ENCODE measurements around the gene CD44. TPM values are rescaled to one million over a fixed set of nuclear protein-coding genes. Genes with fewer than 3 reads are reported as not detected.

The CD44 gene
- total and polyA plus RNA-seq, 4 experiments from 2014 or later = 390 to 809 (median 681) TPM

DNA sequence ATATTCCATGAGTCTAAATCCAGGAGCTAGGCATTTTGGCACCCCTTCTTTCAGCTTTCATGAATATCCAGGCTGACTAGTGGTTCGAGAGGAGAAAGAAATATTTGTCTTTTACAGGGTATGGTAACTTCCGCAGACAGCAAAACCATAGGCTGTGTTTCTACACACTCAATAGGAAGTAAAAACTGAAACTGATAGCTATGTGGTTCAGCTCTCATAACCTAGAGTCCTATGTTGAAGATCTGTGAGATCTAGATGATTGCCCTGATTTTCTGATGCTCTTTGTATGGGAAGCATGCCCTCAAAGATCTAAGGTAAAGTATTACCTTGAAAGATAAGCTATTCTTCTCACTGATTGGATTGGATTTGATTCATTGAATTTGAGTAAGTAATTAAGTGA is 118.3 kb downstream of the CD44 start:
- H3K4me1 ChIP-seq (ENCODE audit: insufficient read depth, low read length) = peaks cover 26% of the 10 kb centered on the region
- no peaks in the 10 kb centered on the region for H3K36me3 ChIP-seq (ENCODE audit: insufficient read depth, low read length)
- H3K27ac ChIP-seq (ENCODE audit: low read depth, low read length) = no peak overlapping the region
- no peaks in the 10 kb centered on the region for H3K36me3 Mint-ChIP-seq
- no peaks in the 10 kb centered on the region for H3K9me3 Mint-ChIP-seq
- no peaks in the 10 kb centered on the region for H3K9me3 ChIP-seq (ENCODE audit: control insufficient read depth in 1 of 2, low read length in 2 of 2)
- CTCF ChIA-PET (ENCODE audit: partially characterized antibody) = interaction anchor here (0.8 to 4.2 kb wide), 7 partner anchors 16 to 342 kb away, joined by 3 to 25 read pairs (median 4); no protein-coding TSS in a partner anchor
- DNase-seq = peak in 4 of 5 donors; percentile 27 to 51 (median 39)
- H3K4me1 Mint-ChIP-seq = peaks cover 19 to 39% (median 24%) of the 10 kb centered on the region in 4 donors
- peak overlapping the region in 7 of 8 donors; percentile 43 to 79 (median 62) for H3K4me3 Mint-ChIP-seq
- peak overlapping the region in 1 of 2 donors; percentile 20 for H3K4me3 ChIP-seq (ENCODE audit: low read length in 2 of 2)
- intact Hi-C loops (cut with micrococcal nuclease) = loop anchor here (1.0 to 2.0 kb wide), 2 partner anchors 10 to 16 kb away; no protein-coding TSS in a partner anchor
- H3K27me3 Mint-ChIP-seq = peaks cover 0 to 1% of the 10 kb centered on the region in 2 donors
- POLR2A ChIA-PET (ENCODE audit: partially characterized antibody) = interaction anchor here (0.6 to 3.5 kb wide), 16 partner anchors 8 to 341 kb away, joined by 3 to 29 read pairs (median 4); partner anchors contain the start of genes APIP, CD44 and PDHX
- no peaks in the 10 kb centered on the region for H3K27me3 ChIP-seq (ENCODE audit: insufficient read depth, low read length)
- peak overlapping the region; percentile 4 to 96 (median 94) for H3K27ac Mint-ChIP-seq

DNA sequence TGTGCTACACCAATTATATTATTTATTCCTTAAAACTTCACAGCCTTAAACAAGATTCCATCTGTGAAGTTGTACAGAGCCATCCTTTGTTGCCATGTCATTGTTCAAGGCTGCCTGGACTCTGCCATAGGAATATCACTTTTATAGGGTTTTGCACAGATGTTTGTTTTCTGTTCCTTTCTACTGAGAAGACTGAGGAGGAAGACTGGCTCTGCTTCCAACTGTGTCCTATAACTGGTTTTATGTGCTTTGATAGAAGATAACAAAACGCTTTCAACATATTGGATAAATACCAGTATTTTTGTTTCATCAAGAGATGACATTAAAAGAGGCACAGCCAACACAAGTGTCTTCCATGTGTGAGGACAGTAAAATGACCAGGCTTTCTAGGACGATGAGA is 120.6 kb downstream of the CD44 start:
- Histone ChIP-seq H3K4me1 (ENCODE audit: insufficient read depth, low read length) (peaks cover 26% of the 10 kb centered on the region), H3K27ac (ENCODE audit: low read depth, low read length) (no peak overlapping the region), H3K36me3 (ENCODE audit: insufficient read depth, low read length) (no peaks in the 10 kb centered on the region), H3K4me3 (ENCODE audit: low read length in 2 of 2) (no peak overlapping the region), H3K9me3 (ENCODE audit: control insufficient read depth in 1 of 2, low read length in 2 of 2) (no peaks in the 10 kb centered on the region), H3K27me3 (ENCODE audit: insufficient read depth, low read length) (no peaks in the 10 kb centered on the region)
- Mint-ChIP-seq H3K36me3 (no peaks in the 10 kb centered on the region), H3K27ac (no peak overlapping the region), H3K27me3 (peaks cover 0 to 1% of the 10 kb centered on the region in 2 donors), H3K9me3 (no peaks in the 10 kb centered on the region), H3K4me1 (peaks cover 18 to 39% (median 25%) of the 10 kb centered on the region in 4 donors), H3K4me3 (no peak overlapping the region)
- intact Hi-C loops (cut with micrococcal nuclease) = no loop called here
- DNase-seq = no peak
- CTCF ChIA-PET (ENCODE audit: partially characterized antibody) = interaction anchor here (4.2 kb wide), 1 partner anchor 46 kb away, joined by 25 read pairs; no protein-coding TSS in a partner anchor
- POLR2A ChIA-PET (ENCODE audit: partially characterized antibody) = interaction anchor here (1.1 kb wide), 1 partner anchor 8 kb away, joined by 3 read pairs; no protein-coding TSS in a partner anchor

DNA sequence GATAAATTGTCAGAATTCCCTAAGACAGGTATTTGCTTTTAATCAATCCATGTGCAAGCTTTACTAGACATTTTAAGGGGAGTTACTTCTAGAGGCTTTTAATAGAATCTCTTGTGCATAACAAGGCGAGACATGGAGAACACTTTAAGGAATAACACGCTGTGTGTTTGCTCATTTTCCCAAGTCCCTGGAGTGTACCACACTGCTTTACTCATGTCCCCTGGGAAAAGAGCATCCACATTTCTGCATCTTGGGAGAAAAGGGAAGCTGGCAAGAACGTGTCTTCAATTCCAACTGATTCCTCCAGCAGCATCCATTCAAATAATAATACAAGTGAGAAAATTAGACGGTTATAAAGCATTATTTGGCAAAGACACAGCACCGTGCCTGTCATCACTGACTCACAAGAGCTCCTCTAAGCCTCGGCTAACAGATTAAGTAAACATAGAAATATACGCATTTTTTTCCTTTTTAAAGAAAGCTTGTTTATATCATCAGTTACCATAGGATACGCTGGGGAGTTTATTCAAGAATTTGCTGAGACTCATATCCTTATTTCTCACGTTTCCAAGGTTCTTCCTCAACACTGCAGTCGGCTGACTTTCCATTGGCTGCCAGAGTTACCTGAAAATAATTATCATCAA is 121.5 kb downstream of the CD44 start:
- DNase-seq = no peak
- intact Hi-C loops (cut with micrococcal nuclease) = no loop called here
- H3K9me3 Mint-ChIP-seq = no peaks in the 10 kb centered on the region
- no peak overlapping the region for H3K27ac ChIP-seq (ENCODE audit: low read depth, low read length)
- no peaks in the 10 kb centered on the region for H3K9me3 ChIP-seq (ENCODE audit: control insufficient read depth in 1 of 2, low read length in 2 of 2)
- no peak overlapping the region for H3K4me3 Mint-ChIP-seq
- ChIA-PET CTCF (ENCODE audit: partially characterized antibody) (interaction anchor here (0.7 to 1.1 kb wide), 2 partner anchors 27 to 45 kb away, joined by 3 read pairs; no protein-coding TSS in a partner anchor), POLR2A (ENCODE audit: partially characterized antibody) (interaction anchor here (1.1 kb wide), 1 partner anchor 9 kb away, joined by 3 read pairs; no protein-coding TSS in a partner anchor)
- peaks cover 18 to 35% (median 22%) of the 10 kb centered on the region in 4 donors for H3K4me1 Mint-ChIP-seq
- H3K27me3 ChIP-seq (ENCODE audit: insufficient read depth, low read length) = no peaks in the 10 kb centered on the region
- no peak overlapping the region for H3K4me3 ChIP-seq (ENCODE audit: low read length in 2 of 2)
- no peak overlapping the region for H3K27ac Mint-ChIP-seq
- no peaks in the 10 kb centered on the region for H3K36me3 Mint-ChIP-seq
- peaks cover 26% of the 10 kb centered on the region for H3K4me1 ChIP-seq (ENCODE audit: insufficient read depth, low read length)
- no peaks in the 10 kb centered on the region for H3K36me3 ChIP-seq (ENCODE audit: insufficient read depth, low read length)
- peaks cover 0 to 1% of the 10 kb centered on the region in 2 donors for H3K27me3 Mint-ChIP-seq

- Histone ChIP-seq H3K9me3 (ENCODE audit: control insufficient read depth in 1 of 2, low read length in 2 of 2) (no peaks in the 10 kb centered on the region), H3K4me1 (ENCODE audit: insufficient read depth, low read length) (peaks cover 22% of the 10 kb centered on the region), H3K36me3 (ENCODE audit: insufficient read depth, low read length) (no peaks in the 10 kb centered on the region), H3K27ac (ENCODE audit: low read depth, low read length) (no peak overlapping the region), H3K4me3 (ENCODE audit: low read length in 2 of 2) (no peak overlapping the region), H3K27me3 (ENCODE audit: insufficient read depth, low read length) (no peaks in the 10 kb centered on the region)
- Mint-ChIP-seq H3K4me1 (peaks cover 19 to 35% (median 21%) of the 10 kb centered on the region in 4 donors), H3K4me3 (no peak overlapping the region), H3K36me3 (no peaks in the 10 kb centered on the region), H3K27me3 (peaks cover 0 to 1% of the 10 kb centered on the region in 2 donors), H3K27ac (no peak overlapping the region), H3K9me3 (no peaks in the 10 kb centered on the region)
- DNase-seq = no peak
- intact Hi-C loops (cut with micrococcal nuclease) = no loop called here
- CTCF ChIA-PET (ENCODE audit: partially characterized antibody) = interaction anchor here (0.7 to 1.1 kb wide), 2 partner anchors 28 to 45 kb away, joined by 3 read pairs; no protein-coding TSS in a partner anchor
- POLR2A ChIA-PET (ENCODE audit: partially characterized antibody) = no interaction called here
These were observed 122.2 kb downstream of the CD44 start for GRCh38 chr11:35261197-35261596.

GRCh38 chr11:35262056-35262455 is 123.1 kb downstream of the CD44 start:
- Histone ChIP-seq H3K36me3 (ENCODE audit: insufficient read depth, low read length) (no peaks in the 10 kb centered on the region), H3K4me3 (ENCODE audit: low read length in 2 of 2) (no peak overlapping the region), H3K27me3 (ENCODE audit: insufficient read depth, low read length) (no peaks in the 10 kb centered on the region), H3K27ac (ENCODE audit: low read depth, low read length) (no peak overlapping the region), H3K4me1 (ENCODE audit: insufficient read depth, low read length) (peaks cover 13% of the 10 kb centered on the region), H3K9me3 (ENCODE audit: control insufficient read depth in 1 of 2, low read length in 2 of 2) (no peaks in the 10 kb centered on the region)
- peaks cover 13 to 30% (median 16%) of the 10 kb centered on the region in 4 donors for H3K4me1 Mint-ChIP-seq
- peaks cover 0 to 1% of the 10 kb centered on the region in 2 donors for H3K27me3 Mint-ChIP-seq
- ChIA-PET POLR2A (ENCODE audit: partially characterized antibody) (interaction anchor here (0.8 to 0.9 kb wide), 2 partner anchors 27 to 88 kb away, joined by 3 read pairs; no protein-coding TSS in a partner anchor), CTCF (ENCODE audit: partially characterized antibody) (no interaction called here)
- no peak overlapping the region for H3K4me3 Mint-ChIP-seq
- intact Hi-C loops (cut with micrococcal nuclease) = no loop called here
- H3K9me3 Mint-ChIP-seq = no peaks in the 10 kb centered on the region
- peak overlapping the region in 1 of 7 donors; percentile 3 for H3K27ac Mint-ChIP-seq
- H3K36me3 Mint-ChIP-seq = no peaks in the 10 kb centered on the region
- no peak for DNase-seq

DNA sequence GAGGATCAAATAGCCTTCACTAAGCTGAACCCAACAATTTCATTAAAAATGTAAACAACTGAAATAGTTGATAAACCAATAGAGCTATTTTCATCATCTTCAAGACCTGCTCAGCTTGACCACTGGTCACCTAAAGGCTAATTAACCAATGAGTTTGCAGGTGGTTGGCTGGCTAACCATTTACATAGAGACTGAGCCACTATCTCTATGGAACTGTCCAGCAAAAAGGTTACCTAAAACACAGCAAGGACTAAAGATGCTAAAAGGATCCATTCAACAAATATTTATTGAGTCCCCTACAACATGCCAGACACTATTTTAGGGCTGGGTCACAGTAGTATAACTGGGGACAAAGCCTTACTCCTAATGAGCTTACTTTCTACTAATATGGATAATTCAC is 123.8 kb downstream of the CD44 start:
- intact Hi-C loops (cut with micrococcal nuclease) = no loop called here
- Mint-ChIP-seq H3K36me3 (no peaks in the 10 kb centered on the region), H3K27ac (peak overlapping the region in 1 of 7 donors; percentile 17), H3K4me1 (peaks cover 7 to 23% (median 10%) of the 10 kb centered on the region in 4 donors), H3K9me3 (no peaks in the 10 kb centered on the region), H3K4me3 (no peak overlapping the region), H3K27me3 (peaks cover 0 to 1% of the 10 kb centered on the region in 2 donors)
- H3K27ac ChIP-seq (ENCODE audit: low read depth, low read length) = no peak overlapping the region
- CTCF ChIA-PET (ENCODE audit: partially characterized antibody) = no interaction called here
- POLR2A ChIA-PET (ENCODE audit: partially characterized antibody) = interaction anchor here (0.8 to 1.2 kb wide), 3 partner anchors 16 to 89 kb away, joined by 3 to 4 read pairs (median 3); no protein-coding TSS in a partner anchor
- H3K9me3 ChIP-seq (ENCODE audit: control insufficient read depth in 1 of 2, low read length in 2 of 2) = no peaks in the 10 kb centered on the region
- H3K27me3 ChIP-seq (ENCODE audit: insufficient read depth, low read length) = no peaks in the 10 kb centered on the region
- no peaks in the 10 kb centered on the region for H3K36me3 ChIP-seq (ENCODE audit: insufficient read depth, low read length)
- DNase-seq = no peak
- peaks cover 6% of the 10 kb centered on the region for H3K4me1 ChIP-seq (ENCODE audit: insufficient read depth, low read length)
- no peak overlapping the region for H3K4me3 ChIP-seq (ENCODE audit: low read length in 2 of 2)

DNA sequence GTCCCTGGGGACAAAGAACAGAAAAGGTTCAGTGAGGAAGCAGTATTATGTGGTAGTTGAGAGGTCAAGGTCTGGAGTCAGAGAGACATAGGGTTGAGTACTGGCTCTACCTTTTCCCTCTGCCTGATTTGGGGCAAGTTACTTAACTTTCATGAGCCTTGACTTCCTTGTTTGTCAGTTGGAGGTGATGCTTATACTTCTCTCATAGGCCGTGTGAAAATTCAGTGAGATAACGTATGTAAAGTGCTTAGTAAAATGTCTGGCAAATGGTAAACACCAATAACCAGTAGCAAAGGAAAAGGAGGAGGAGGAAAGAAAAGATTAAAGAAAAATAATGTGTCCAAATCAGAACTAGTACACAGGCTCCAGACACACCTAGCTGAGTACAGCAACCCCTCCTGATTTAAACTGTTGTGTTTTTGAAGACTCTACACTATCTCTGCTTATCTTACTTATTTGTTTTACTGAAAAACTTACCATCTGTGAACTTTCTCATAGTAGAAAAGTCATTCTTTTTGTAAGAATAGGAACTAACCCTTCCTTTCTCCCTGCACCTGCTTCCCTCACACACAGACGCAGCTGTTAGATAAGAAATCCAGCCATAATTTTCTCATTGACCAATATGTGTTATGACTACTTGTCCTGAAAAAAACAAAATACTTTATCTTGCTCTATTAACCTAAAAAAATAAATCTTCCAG is 126.9 kb downstream of the CD44 start:
- H3K27ac Mint-ChIP-seq = no peak overlapping the region

More for the DNA sequence above, 126.9 kb downstream of the CD44 start:
- no peaks in the 10 kb centered on the region for H3K27me3 ChIP-seq (ENCODE audit: insufficient read depth, low read length)
- H3K9me3 Mint-ChIP-seq = no peaks in the 10 kb centered on the region
- no peak for DNase-seq
- H3K27me3 Mint-ChIP-seq = no peaks in the 10 kb centered on the region
- no peaks in the 10 kb centered on the region for H3K9me3 ChIP-seq (ENCODE audit: control insufficient read depth in 1 of 2, low read length in 2 of 2)
- no peaks in the 10 kb centered on the region for H3K36me3 Mint-ChIP-seq
- H3K27ac ChIP-seq (ENCODE audit: low read depth, low read length) = no peak overlapping the region
- no peak overlapping the region for H3K4me3 ChIP-seq (ENCODE audit: low read length in 2 of 2)
- POLR2A ChIA-PET (ENCODE audit: partially characterized antibody) = interaction anchor here (2.2 kb wide), 1 partner anchor 9 kb away, joined by 7 read pairs; no protein-coding TSS in a partner anchor
- no peaks in the 10 kb centered on the region for H3K36me3 ChIP-seq (ENCODE audit: insufficient read depth, low read length)
- CTCF ChIA-PET (ENCODE audit: partially characterized antibody) = no interaction called here
- intact Hi-C loops (cut with micrococcal nuclease) = no loop called here
- no peaks in the 10 kb centered on the region for H3K4me1 ChIP-seq (ENCODE audit: insufficient read depth, low read length)
- peaks cover 4 to 14% (median 9%) of the 10 kb centered on the region in 4 donors for H3K4me1 Mint-ChIP-seq
- H3K4me3 Mint-ChIP-seq = no peak overlapping the region

All from CD4-positive, alpha-beta memory T cell (primary cell).